ENCODE measurements around the gene SH3BGRL2.

SH3BGRL2 gene

GRCh38 chr6:79705456-79705995, 74.4 kb downstream of the SH3BGRL2 start:
- no peak overlapping the region for H3K4me3 ChIP-seq (replicated peaks; ENCODE audit: low read depth, low read length)
- TF ChIP-seq CTCF (IDR thresholded peaks at IDR 0.05; ENCODE audit: low read length, missing control alignments): no peak
- peak; percentile 3 for DNase-seq (ENCODE audit: low read depth)

GRCh38 chr6:79706527-79706926, 75.4 kb downstream of the SH3BGRL2 start:
- no peak for DNase-seq (ENCODE audit: low read depth)
- no peak for TF ChIP-seq CTCF (IDR thresholded peaks at IDR 0.05; ENCODE audit: low read length, missing control alignments)
- no peak overlapping the region for H3K4me3 ChIP-seq (replicated peaks; ENCODE audit: low read depth, low read length)

GRCh38 chr6:79707621-79708020, 76.5 kb downstream of the SH3BGRL2 start:
- no peak for DNase-seq (ENCODE audit: low read depth)
- no peak for TF ChIP-seq CTCF (IDR thresholded peaks at IDR 0.05; ENCODE audit: low read length, missing control alignments)
- H3K4me3 ChIP-seq (replicated peaks; ENCODE audit: low read depth, low read length): no peak overlapping the region

GRCh38 chr6:79708095-79708791, 77.1 kb downstream of the SH3BGRL2 start:
- DNase-seq (ENCODE audit: low read depth): no peak
- no peak overlapping the region for H3K4me3 ChIP-seq (replicated peaks; ENCODE audit: low read depth, low read length)
- TF ChIP-seq CTCF (IDR thresholded peaks at IDR 0.05; ENCODE audit: low read length, missing control alignments): no peak

GRCh38 chr6:79710127-79710526, 79.0 kb downstream of the SH3BGRL2 start:
- no peak overlapping the region for H3K4me3 ChIP-seq (replicated peaks; ENCODE audit: low read depth, low read length)
- TF ChIP-seq CTCF (IDR thresholded peaks at IDR 0.05; ENCODE audit: low read length, missing control alignments): no peak
- DNase-seq (ENCODE audit: low read depth): no peak

- no peak for DNase-seq (ENCODE audit: low read depth)
- H3K4me3 ChIP-seq (replicated peaks; ENCODE audit: low read depth, low read length): no peak overlapping the region
- TF ChIP-seq CTCF (IDR thresholded peaks at IDR 0.05; ENCODE audit: low read length, missing control alignments): no peak
Observed at GRCh38 chr6:79711167-79711566, 80.0 kb downstream of the SH3BGRL2 start.

GRCh38 chr6:79712144-79712543, 81.0 kb downstream of the SH3BGRL2 start:
- no peak overlapping the region for H3K4me3 ChIP-seq (replicated peaks; ENCODE audit: low read depth, low read length)
- no peak for TF ChIP-seq CTCF (IDR thresholded peaks at IDR 0.05; ENCODE audit: low read length, missing control alignments)
- no peak for DNase-seq (ENCODE audit: low read depth)
